Osteoblast (primary cell): ENCODE measurements around the gene C15orf62. TPM values are rescaled to one million over a fixed set of nuclear protein-coding genes. Genes with fewer than 3 reads are reported as not detected.

Experiments
- DNase-seq: peaks from one replicate; pipeline ENCODE4 v3.0.0; 2011; ENCODE audit warnings: low spot score, mixed read lengths; ENCODE audit not compliant: insufficient read length; ENCODE audit errors: missing footprints
- H2AFZ ChIP-seq: 2 replicates; pipeline ENCODE4 v1.6.0; 2011; ENCODE audit warnings: mild to moderate bottlenecking, low read length
- H3K27ac ChIP-seq: 2 replicates; pipeline ENCODE4 v1.5.1; 2011; ENCODE audit warnings: mild to moderate bottlenecking, low read depth, low read length, moderate library complexity
- H3K27me3 ChIP-seq: 2 replicates; pipeline ENCODE4 v1.6.0; 2012; ENCODE audit warnings: mild to moderate bottlenecking, control low read depth, inconsistent platforms, low read length, moderate library complexity; ENCODE audit not compliant: insufficient read depth
- H3K36me3 ChIP-seq: 2 replicates; pipeline ENCODE4 v1.5.1; 2011; ENCODE audit warnings: mild to moderate bottlenecking, low read length, control low read depth, moderate library complexity; ENCODE audit not compliant: insufficient read depth
- H3K4me1 ChIP-seq: 2 replicates; pipeline ENCODE4 v1.5.1; 2011; ENCODE audit warnings: mild to moderate bottlenecking, low read length, control low read depth, moderate library complexity; ENCODE audit not compliant: insufficient read depth
- H3K4me2 ChIP-seq: 2 replicates; pipeline ENCODE4 v1.6.0; 2011; ENCODE audit warnings: mild to moderate bottlenecking, low read length; ENCODE audit not compliant: insufficient read depth
- H3K4me3 ChIP-seq: fragments of 200-600 bp; sonication (generic); 3 replicates; pipeline ENCODE4 v1.5.1; 2012; ENCODE audit warnings: mild to moderate bottlenecking, low read length, inconsistent platforms; ENCODE audit not compliant: insufficient read depth
- H3K79me2 ChIP-seq: 2 replicates; pipeline ENCODE4 v1.6.0; 2012; ENCODE audit warnings: mild to moderate bottlenecking, low read length, control low read depth, inconsistent platforms; ENCODE audit not compliant: insufficient read depth
- H3K9me3 ChIP-seq: 2 replicates; pipeline ENCODE4 v1.5.1; 2011; ENCODE audit warnings: low read depth, low read length, control low read depth
- H4K20me1 ChIP-seq: 2 replicates; pipeline ENCODE4 v1.6.0; 2012; ENCODE audit warnings: mild to moderate bottlenecking, low read length, control low read depth; ENCODE audit not compliant: insufficient read depth
- total RNA-seq: library from RNA; depleted of rRNA; stranded (reverse); fragments of >200 nt; gene quantifications from 2 replicates; pipeline ENCODE4 v1.2.3, GENCODE V29; 2012
- TF ChIP-seq, protein P1 (sequence below): IDR thresholded peaks from 2 replicates; pipeline ENCODE4 v1.5.1; 2011; ENCODE audit warnings: mild to moderate bottlenecking, low read depth, low read length, moderate library complexity; ENCODE audit errors: extremely low read depth

Gene C15orf62
- total RNA-seq, 1 donor: under 0.01 TPM

DNA sequence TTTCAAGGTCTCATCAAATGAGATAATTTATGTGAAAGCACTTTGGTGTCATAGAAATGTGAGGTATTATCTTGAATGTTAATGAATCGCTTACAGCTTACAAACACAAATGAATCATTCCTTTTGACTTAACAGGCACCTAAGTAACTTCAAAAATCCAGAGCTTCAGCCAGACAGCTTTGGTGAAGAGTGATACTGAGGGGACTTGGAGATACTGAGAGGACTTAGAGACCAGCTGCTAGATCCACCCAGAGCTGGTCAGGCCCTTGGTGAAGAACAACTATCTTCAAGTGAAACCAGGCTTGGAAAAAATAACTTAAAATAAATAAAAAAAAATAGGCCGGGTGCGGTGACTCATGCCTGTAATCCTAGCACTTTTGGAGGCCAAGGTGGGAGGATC lies 20.9 kb downstream of the C15orf62 start:
- H3K4me1 ChIP-seq: peaks cover 33% of the 10 kb centered on the region
- peaks cover 28% of the 10 kb centered on the region for H4K20me1 ChIP-seq
- peaks cover 52% of the 10 kb centered on the region for H3K79me2 ChIP-seq
- peak overlapping the region; percentile 28 for H3K4me2 ChIP-seq
- TF ChIP-seq, protein P1, sequence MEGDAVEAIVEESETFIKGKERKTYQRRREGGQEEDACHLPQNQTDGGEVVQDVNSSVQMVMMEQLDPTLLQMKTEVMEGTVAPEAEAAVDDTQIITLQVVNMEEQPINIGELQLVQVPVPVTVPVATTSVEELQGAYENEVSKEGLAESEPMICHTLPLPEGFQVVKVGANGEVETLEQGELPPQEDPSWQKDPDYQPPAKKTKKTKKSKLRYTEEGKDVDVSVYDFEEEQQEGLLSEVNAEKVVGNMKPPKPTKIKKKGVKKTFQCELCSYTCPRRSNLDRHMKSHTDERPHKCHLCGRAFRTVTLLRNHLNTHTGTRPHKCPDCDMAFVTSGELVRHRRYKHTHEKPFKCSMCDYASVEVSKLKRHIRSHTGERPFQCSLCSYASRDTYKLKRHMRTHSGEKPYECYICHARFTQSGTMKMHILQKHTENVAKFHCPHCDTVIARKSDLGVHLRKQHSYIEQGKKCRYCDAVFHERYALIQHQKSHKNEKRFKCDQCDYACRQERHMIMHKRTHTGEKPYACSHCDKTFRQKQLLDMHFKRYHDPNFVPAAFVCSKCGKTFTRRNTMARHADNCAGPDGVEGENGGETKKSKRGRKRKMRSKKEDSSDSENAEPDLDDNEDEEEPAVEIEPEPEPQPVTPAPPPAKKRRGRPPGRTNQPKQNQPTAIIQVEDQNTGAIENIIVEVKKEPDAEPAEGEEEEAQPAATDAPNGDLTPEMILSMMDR: no peak
- no peak overlapping the region for H2AFZ ChIP-seq
- peak overlapping the region; percentile 54 for H3K27ac ChIP-seq
- no peak overlapping the region for H3K4me3 ChIP-seq
- H3K9me3 ChIP-seq: no peaks in the 10 kb centered on the region
- peaks cover 4% of the 10 kb centered on the region for H3K36me3 ChIP-seq
- peak; percentile 72 for DNase-seq
- H3K27me3 ChIP-seq: no peaks in the 10 kb centered on the region

DNA sequence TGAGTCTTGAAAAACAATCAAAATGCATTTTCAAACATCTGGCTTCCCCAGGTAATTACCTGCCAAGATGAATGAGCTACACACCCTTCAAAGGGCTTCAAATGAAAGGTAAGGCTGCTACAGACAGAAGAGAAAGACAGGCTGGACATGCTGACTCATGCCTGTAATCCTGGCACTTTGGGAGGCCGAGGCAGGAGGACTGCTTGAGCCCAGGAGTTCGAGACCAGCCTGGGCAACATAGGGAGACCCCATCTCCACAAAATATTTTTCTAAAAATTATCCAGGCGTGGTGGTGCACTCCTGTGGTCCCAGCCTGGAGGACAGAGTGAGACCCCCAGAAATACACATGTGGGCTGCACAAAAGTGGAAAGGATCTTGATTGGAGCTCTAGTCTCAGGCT lies 22.6 kb downstream of the C15orf62 start:
- H2AFZ ChIP-seq: no peak overlapping the region
- peaks cover 55% of the 10 kb centered on the region for H3K79me2 ChIP-seq
- TF ChIP-seq, protein P1: no peak

DNA sequence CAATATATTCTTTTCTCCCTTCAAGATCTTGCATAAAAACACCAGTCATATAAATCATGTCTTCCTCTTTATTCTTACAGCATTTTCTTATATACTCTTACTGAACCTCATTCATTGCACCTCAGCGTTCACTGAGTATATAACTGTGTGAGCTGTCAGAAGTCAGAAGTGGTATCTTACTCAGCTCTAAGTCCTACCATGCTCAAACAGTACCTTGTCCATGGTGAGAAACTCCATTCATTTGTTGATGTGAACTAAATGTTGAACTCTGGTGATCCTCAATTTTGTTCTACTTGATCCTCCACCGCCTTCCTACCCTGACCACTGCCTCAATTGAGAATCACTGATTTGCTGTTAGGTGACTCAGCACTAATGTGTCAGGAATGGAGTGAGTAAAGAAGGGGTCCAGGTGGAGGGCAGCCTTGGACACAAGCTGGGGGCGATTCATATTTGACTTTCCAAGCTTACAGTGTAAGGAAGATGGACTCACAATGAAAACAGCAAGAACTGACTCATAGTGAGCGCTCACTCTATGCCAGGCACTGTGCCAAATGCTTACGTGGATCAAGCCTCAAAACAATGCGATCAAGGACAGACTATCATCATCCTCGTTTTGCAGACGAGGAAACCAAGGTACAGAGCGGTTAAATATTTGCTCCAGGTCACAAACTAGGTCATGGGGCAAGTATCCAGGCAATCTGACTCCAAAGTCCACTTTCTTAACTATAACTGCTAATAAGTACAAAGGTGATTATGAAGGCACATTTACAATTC lies 23.6 kb downstream of the C15orf62 start:
- TF ChIP-seq, protein P1: no peak
- peak overlapping the region; percentile 66 for H3K4me2 ChIP-seq
- peak; percentile 53 for DNase-seq
- H4K20me1 ChIP-seq: peaks cover 6% of the 10 kb centered on the region
- no peaks in the 10 kb centered on the region for H3K9me3 ChIP-seq
- H3K36me3 ChIP-seq: peaks cover 4% of the 10 kb centered on the region
- peak overlapping the region; percentile 27 for H3K4me3 ChIP-seq
- no peaks in the 10 kb centered on the region for H3K27me3 ChIP-seq
- peak overlapping the region; percentile 56 for H2AFZ ChIP-seq
- H3K4me1 ChIP-seq: peaks cover 17% of the 10 kb centered on the region
- peak overlapping the region; percentile 70 for H3K27ac ChIP-seq
- peaks cover 59% of the 10 kb centered on the region for H3K79me2 ChIP-seq

More for the DNA sequence above, 22.6 kb downstream of the C15orf62 start:
- Histone ChIP-seq H3K4me1 (peaks cover 23% of the 10 kb centered on the region), H3K27me3 (no peaks in the 10 kb centered on the region), H4K20me1 (peaks cover 13% of the 10 kb centered on the region), H3K36me3 (peaks cover 4% of the 10 kb centered on the region), H3K27ac (no peak overlapping the region), H3K9me3 (no peaks in the 10 kb centered on the region), H3K4me3 (no peak overlapping the region), H3K4me2 (no peak overlapping the region)
- no peak for DNase-seq

DNA sequence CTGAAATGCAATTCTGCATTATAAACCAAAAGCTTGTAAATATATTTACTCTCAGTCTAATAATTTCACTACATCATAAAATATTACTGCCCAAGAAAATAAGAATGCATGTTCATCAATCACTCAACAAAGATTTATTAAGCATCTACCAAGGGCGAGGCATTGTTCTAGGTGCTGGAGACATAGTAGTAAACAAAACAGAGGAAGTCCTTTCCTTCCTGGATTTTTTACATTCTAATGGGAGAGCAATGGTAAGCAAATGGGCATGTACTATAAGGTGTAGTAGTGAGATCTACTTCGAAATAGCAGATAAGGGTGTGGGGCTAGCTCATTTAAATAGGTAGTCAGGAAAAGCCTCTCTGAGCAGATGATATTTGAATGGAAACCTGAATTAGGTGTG lies 26.3 kb downstream of the C15orf62 start:
- TF ChIP-seq, protein P1: no peak
- H3K9me3 ChIP-seq: no peaks in the 10 kb centered on the region
- H4K20me1 ChIP-seq: peaks cover 9% of the 10 kb centered on the region
- no peak overlapping the region for H3K4me2 ChIP-seq
- H3K27ac ChIP-seq: no peak overlapping the region
- peaks cover 55% of the 10 kb centered on the region for H3K79me2 ChIP-seq
- peaks cover 11% of the 10 kb centered on the region for H3K4me1 ChIP-seq
- no peaks in the 10 kb centered on the region for H3K27me3 ChIP-seq
- H3K4me3 ChIP-seq: no peak overlapping the region
- H3K36me3 ChIP-seq: peaks cover 4% of the 10 kb centered on the region
- DNase-seq: no peak
- H2AFZ ChIP-seq: no peak overlapping the region
